Neuronal stem cell (in vitro differentiated cells): ENCODE data around the gene ARMC2.

Experiments
- DNase-seq: peaks from one replicate; pipeline ENCODE4 v3.0.0-alpha.2; 2013; ENCODE audit warnings: low spot score
- H2AFZ ChIP-seq: one replicate; pipeline ENCODE4 v1.6.1; 2013; ENCODE audit warnings: mild to moderate bottlenecking, low read length, inconsistent platforms
- H2AK5ac ChIP-seq: 2 replicates; pipeline ENCODE4 v1.6.1; 2013; ENCODE audit warnings: low read depth, mild to moderate bottlenecking, inconsistent platforms, low read length, moderate library complexity, mixed read lengths
- H2BK120ac ChIP-seq: 2 replicates; pipeline ENCODE4 v1.6.1; 2013; ENCODE audit warnings: low read depth, mild to moderate bottlenecking, inconsistent platforms, low read length, moderate library complexity, mixed read lengths
- H2BK12ac ChIP-seq: one replicate; pipeline ENCODE4 v1.6.1; 2013; ENCODE audit warnings: low read length, inconsistent platforms
- H2BK15ac ChIP-seq: 2 replicates; pipeline ENCODE4 v1.6.1; 2013; ENCODE audit warnings: mild to moderate bottlenecking, low read length, inconsistent platforms, mixed read lengths
- H2BK5ac ChIP-seq: one replicate; pipeline ENCODE4 v1.6.1; 2013; ENCODE audit warnings: inconsistent platforms, mild to moderate bottlenecking, low read length, moderate library complexity
- H3K14ac ChIP-seq: one replicate; pipeline ENCODE4 v1.6.1; 2013; ENCODE audit warnings: low read length, inconsistent platforms
- H3K18ac ChIP-seq: 2 replicates; pipeline ENCODE4 v1.6.1; 2013; ENCODE audit warnings: low read length, inconsistent platforms
- H3K23ac ChIP-seq: 2 replicates; pipeline ENCODE4 v1.6.1; 2013; ENCODE audit warnings: low read depth, mild to moderate bottlenecking, mixed read lengths, low read length, inconsistent platforms; ENCODE audit not compliant: poor library complexity
- H3K27ac ChIP-seq: replicated peaks from 3 replicates; pipeline ENCODE4 v1.5.1; 2013; ENCODE audit warnings: low read length, inconsistent platforms
- H3K27me3 ChIP-seq, 3 experiments: 2 replicates each; pipeline ENCODE4 v1.6.1; 2013; ENCODE audit warnings: low read length in 3 of 3, mild to moderate bottlenecking in 2 of 3, inconsistent platforms in 1 of 3, low read depth in 1 of 3, mixed read lengths in 1 of 3, moderate library complexity in 1 of 3; ENCODE audit not compliant: control insufficient read depth in 3 of 3, insufficient read depth in 3 of 3
- H3K36me3 ChIP-seq, 2 donors: replicated peaks in 1 of 2; 2 replicates each; pipeline ENCODE4 v1.6.1; 2013; ENCODE audit warnings: low read length in 2 of 2; ENCODE audit not compliant: control insufficient read depth in 2 of 2, insufficient read depth in 2 of 2
- H3K4ac ChIP-seq: 2 replicates; pipeline ENCODE4 v1.6.1; 2013; ENCODE audit warnings: inconsistent platforms, mild to moderate bottlenecking, low read length, moderate library complexity
- H3K4me1 ChIP-seq, 2 donors: 1 replicate in 1 of 2; 2 replicates in 1 of 2; pipeline ENCODE4 v1.6.1; 2013; ENCODE audit warnings: low read length in 2 of 2, low read depth in 1 of 2; ENCODE audit not compliant: control insufficient read depth in 2 of 2, insufficient read depth in 1 of 2
- H3K4me2 ChIP-seq: one replicate; pipeline ENCODE4 v1.6.1; 2013; ENCODE audit warnings: mild to moderate bottlenecking, low read length, inconsistent platforms; ENCODE audit not compliant: insufficient read depth, poor library complexity, severe bottlenecking
- H3K4me3 ChIP-seq, 2 donors: 2 replicates each; pipeline ENCODE4 v1.5.1; 2013; ENCODE audit warnings: low read length in 2 of 2, mild to moderate bottlenecking in 2 of 2, inconsistent platforms in 1 of 2, moderate library complexity in 1 of 2
- H3K79me1 ChIP-seq: one replicate; pipeline ENCODE4 v1.6.1; 2013; ENCODE audit warnings: low read depth, mild to moderate bottlenecking, inconsistent platforms, low read length, moderate library complexity
- H3K9ac ChIP-seq: one replicate; pipeline ENCODE4 v1.6.1; 2013; ENCODE audit warnings: mild to moderate bottlenecking, low read depth, low read length, inconsistent platforms; ENCODE audit not compliant: poor library complexity
- H3K9me3 ChIP-seq, 2 donors: replicated peaks in 1 of 2; 2 replicates each; pipeline versions ENCODE3 to v1.6.1; 2013; ENCODE audit warnings: low read length in 2 of 2, mild to moderate bottlenecking in 2 of 2, inconsistent platforms in 1 of 2, low read depth in 1 of 2, mixed read lengths in 1 of 2, moderate library complexity in 1 of 2; ENCODE audit not compliant: control insufficient read depth in 2 of 2, insufficient read depth in 1 of 2
- H4K8ac ChIP-seq: one replicate; pipeline ENCODE4 v1.6.1; 2013; ENCODE audit warnings: low read depth, mild to moderate bottlenecking, inconsistent platforms, low read length, moderate library complexity
- H4K91ac ChIP-seq: one replicate; pipeline ENCODE4 v1.6.1; 2013; ENCODE audit warnings: low read length, low read depth, mild to moderate bottlenecking, inconsistent platforms; ENCODE audit not compliant: poor library complexity
- WGBS, 2 donors: extraction: QIAGEN DNeasy Blood & Tissue Kit; methylation state at CpG; one replicate each; pipeline ENCODE4 v1.1.7; 2013; ENCODE audit warnings: missing lambda C conversion rate in 2 of 2, mixed read lengths in 1 of 2; ENCODE audit not compliant: insufficient read length in 2 of 2, insufficient replicate concordance in 1 of 2; ENCODE audit errors: extremely low coverage in 2 of 2; 5-methylcytosine and 5-hydroxymethylcytosine counted together

The ARMC2 gene

DNA sequence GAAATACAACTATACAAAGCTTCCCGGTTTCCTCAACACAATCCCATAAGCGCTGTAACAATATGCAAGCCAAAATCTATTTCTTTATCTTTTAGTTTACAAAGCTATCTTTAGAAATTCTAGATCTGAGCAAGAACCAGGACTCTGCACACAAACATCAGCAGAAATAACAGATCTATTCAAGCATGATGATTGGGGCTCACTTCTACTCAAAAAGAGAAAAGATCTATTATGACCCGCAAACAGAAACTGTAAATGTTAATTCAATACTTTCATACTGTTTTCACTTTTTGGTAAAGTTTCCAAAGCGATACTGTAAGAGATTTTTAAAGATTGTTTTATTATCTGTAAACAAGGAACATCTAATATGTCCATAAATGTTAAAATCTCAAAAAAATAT is 159.8 kb downstream of the ARMC2 start:
- Histone ChIP-seq H2BK120ac (no peak overlapping the region), H2BK5ac (no peak overlapping the region), H3K9me3 (no peaks in the 10 kb centered on the region), H2AFZ (no peak overlapping the region), H4K8ac (no peak overlapping the region), H3K27ac (no peak overlapping the region), H3K27me3 (no peaks in the 10 kb centered on the region), H3K23ac (no peak overlapping the region), H3K79me1 (peaks cover 3% of the 10 kb centered on the region), H2AK5ac (no peak overlapping the region), H2BK15ac (no peak overlapping the region), H3K4me3 (peak overlapping the region in 1 of 2 donors; percentile 77), H3K4me2 (no peak overlapping the region), H3K36me3 (peaks cover 0 to 3% of the 10 kb centered on the region in 2 donors), H2BK12ac (no peak overlapping the region), H3K4me1 (peaks cover 0 to 1% of the 10 kb centered on the region in 2 donors), H4K91ac (no peak overlapping the region), H3K18ac (no peak overlapping the region), H3K4ac (no peak overlapping the region), H3K9ac (no peak overlapping the region), H3K14ac (no peak overlapping the region)
- WGBS, 2 donors: no CpG with 5 or more reads among the region's 4 CpGs
- DNase-seq: no peak

GRCh38 chr6:109008537-109009235 is 160.5 kb downstream of the ARMC2 start:
- H3K23ac ChIP-seq: peak overlapping the region; percentile 95
- H3K27me3 ChIP-seq: no peaks in the 10 kb centered on the region
- H2BK120ac ChIP-seq: no peak overlapping the region
- H3K4me3 ChIP-seq: peak overlapping the region; percentile 77 to 93
- H3K18ac ChIP-seq: peak overlapping the region; percentile 99
- no peaks in the 10 kb centered on the region for H3K9me3 ChIP-seq
- H3K9ac ChIP-seq: peak overlapping the region; percentile 90
- no peak overlapping the region for H3K4ac ChIP-seq
- peak overlapping the region; percentile 93 for H2BK5ac ChIP-seq
- peak overlapping the region; percentile 46 for H2AK5ac ChIP-seq
- no peak overlapping the region for H4K91ac ChIP-seq
- peak overlapping the region; percentile 99 for H2BK15ac ChIP-seq
- H3K4me2 ChIP-seq: peak overlapping the region; percentile 69
- H2BK12ac ChIP-seq: peak overlapping the region; percentile 98
- peak overlapping the region; percentile 88 for H2AFZ ChIP-seq
- WGBS, 2 donors: no CpG with 5 or more reads among the region's 24 CpGs
- peaks cover 0 to 1% of the 10 kb centered on the region in 2 donors for H3K4me1 ChIP-seq
- peak overlapping the region; percentile 82 for H3K14ac ChIP-seq
- peaks cover 0 to 3% of the 10 kb centered on the region in 2 donors for H3K36me3 ChIP-seq
- no peak for DNase-seq
- H3K79me1 ChIP-seq: peaks cover 3% of the 10 kb centered on the region
- H4K8ac ChIP-seq: no peak overlapping the region
- H3K27ac ChIP-seq: peak overlapping the region; percentile 87

DNA sequence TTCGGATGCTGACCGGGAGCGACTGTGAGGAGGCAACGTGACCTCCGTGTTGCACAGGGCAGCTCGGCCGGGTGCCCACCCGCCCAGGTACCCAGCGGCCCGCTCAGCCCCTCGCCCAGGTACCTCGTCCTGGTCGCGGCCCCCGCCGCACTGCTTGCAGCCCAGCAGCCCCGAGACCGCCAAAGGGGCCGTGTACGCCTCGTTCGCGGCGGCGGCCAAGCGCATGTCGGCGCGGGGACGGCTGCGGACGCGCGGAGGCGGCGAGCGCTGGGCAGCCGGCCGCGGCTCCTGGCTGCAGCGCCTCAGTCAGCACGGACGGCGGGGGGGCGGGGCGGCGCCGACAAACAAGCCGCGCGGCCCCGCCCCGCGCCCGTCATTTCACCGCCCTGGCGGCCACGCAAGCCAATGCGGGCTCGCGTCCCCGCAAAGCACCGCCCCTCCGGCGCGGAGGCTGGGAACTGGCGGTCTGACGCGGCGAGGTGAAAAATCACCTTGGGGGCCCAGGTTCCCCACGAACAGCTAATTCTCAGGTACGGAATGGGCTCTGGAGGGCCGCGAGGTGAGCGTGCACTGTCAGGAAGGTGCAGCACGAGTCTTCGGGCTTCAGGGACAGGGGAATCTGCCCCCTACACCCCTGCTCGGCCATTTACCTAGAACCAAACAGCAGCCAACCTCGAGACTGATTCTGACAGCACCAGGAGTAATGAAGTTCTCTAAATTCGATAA is 161.2 kb downstream of the ARMC2 start:
- H3K9me3 ChIP-seq: no peaks in the 10 kb centered on the region
- H2BK15ac ChIP-seq: peak overlapping the region; percentile 99
- no CpG with 5 or more reads among the region's 80 CpGs for WGBS, 2 donors
- H4K91ac ChIP-seq: peak overlapping the region; percentile 95
- peak overlapping the region; percentile 89 for H2AFZ ChIP-seq
- H2BK5ac ChIP-seq: peak overlapping the region; percentile 93
- peak overlapping the region; percentile 90 for H3K9ac ChIP-seq
- H3K23ac ChIP-seq: peak overlapping the region; percentile 95
- peak overlapping the region; percentile 46 for H2AK5ac ChIP-seq
- peak overlapping the region; percentile 82 for H3K14ac ChIP-seq
- no peak overlapping the region for H3K4ac ChIP-seq
- no peak overlapping the region for H2BK120ac ChIP-seq
- peak overlapping the region; percentile 99 for H3K18ac ChIP-seq
- H3K79me1 ChIP-seq: peaks cover 3% of the 10 kb centered on the region
- H3K4me1 ChIP-seq: peaks cover under 1 to 1% of the 10 kb centered on the region in 2 donors
- peaks cover 0 to 3% of the 10 kb centered on the region in 2 donors for H3K36me3 ChIP-seq
- peak overlapping the region; percentile 69 for H3K4me2 ChIP-seq
- H2BK12ac ChIP-seq: peak overlapping the region; percentile 98
- H3K27me3 ChIP-seq: no peaks in the 10 kb centered on the region
- H3K27ac ChIP-seq: peak overlapping the region; percentile 87
- H3K4me3 ChIP-seq: peak overlapping the region; percentile 77 to 93
- no peak overlapping the region for H4K8ac ChIP-seq
- DNase-seq: peak; percentile 89
